H9 (cell line): ENCODE data around the gene ACACA. TPM values are rescaled to one million over a fixed set of nuclear protein-coding genes. Genes with fewer than 3 reads are reported as not detected.
"Not testable (repeated sequence)": the region's sequence is repeated elsewhere in the genome, so short reads cannot be mapped to it uniquely, and the experiment has no call there.

Experiments used
- DNase-seq: peaks from one replicate; pipeline ENCODE4 v3.0.0-alpha.2; 2017
- H2AFZ ChIP-seq: one replicate; pipeline ENCODE4 v1.6.1; 2013; ENCODE audit warnings: mild to moderate bottlenecking, low read length, control low read depth, moderate library complexity
- H2AK5ac ChIP-seq: 2 replicates; pipeline ENCODE4 v1.6.1; 2013; ENCODE audit warnings: low read length, control low read depth, mixed read lengths; ENCODE audit not compliant: insufficient read length
- H2BK120ac ChIP-seq: one replicate; pipeline ENCODE4 v1.6.1; 2013; ENCODE audit warnings: low read depth, mild to moderate bottlenecking, low read length, control low read depth, inconsistent platforms; ENCODE audit not compliant: poor library complexity, severe bottlenecking
- H2BK12ac ChIP-seq: 2 replicates; pipeline ENCODE4 v1.6.1; 2013; ENCODE audit warnings: low read length, control low read depth, mixed read lengths, low read depth; ENCODE audit not compliant: insufficient read length
- H2BK15ac ChIP-seq: 2 replicates; pipeline ENCODE4 v1.6.1; 2013; ENCODE audit warnings: low read depth, low read length, control low read depth
- H2BK20ac ChIP-seq: one replicate; pipeline ENCODE4 v1.6.1; 2013; ENCODE audit warnings: low read depth, mild to moderate bottlenecking, low read length, control low read depth, inconsistent platforms; ENCODE audit not compliant: poor library complexity, severe bottlenecking
- H2BK5ac ChIP-seq: 2 replicates; pipeline ENCODE4 v1.6.1; 2013; ENCODE audit warnings: low read length, control low read depth, mixed read lengths; ENCODE audit not compliant: insufficient read length
- H3K14ac ChIP-seq: 2 replicates; pipeline ENCODE4 v1.6.1; 2013; ENCODE audit warnings: low read length, control low read depth; ENCODE audit not compliant: insufficient read depth
- H3K18ac ChIP-seq: 2 replicates; pipeline ENCODE4 v1.6.1; 2013; ENCODE audit warnings: low read depth, mild to moderate bottlenecking, mixed read lengths, low read length, control low read depth; ENCODE audit not compliant: insufficient read length
- H3K23ac ChIP-seq: 2 replicates; pipeline ENCODE4 v1.6.1; 2013; ENCODE audit warnings: low read length, control low read depth, mixed read lengths, low read depth; ENCODE audit not compliant: insufficient read length
- H3K23me2 ChIP-seq: 2 replicates; pipeline ENCODE4 v1.6.1; 2013; ENCODE audit warnings: low read depth, mild to moderate bottlenecking, mixed read lengths, low read length, control low read depth; ENCODE audit not compliant: insufficient read length, poor library complexity, severe bottlenecking
- H3K27ac ChIP-seq: 2 replicates; pipeline ENCODE4 v1.5.1; 2013; ENCODE audit warnings: low read length, control low read depth, mixed read lengths, low read depth; ENCODE audit not compliant: insufficient read length
- H3K27me3 ChIP-seq: 2 replicates; pipeline ENCODE4 v1.6.1; 2013; ENCODE audit warnings: low read length, control low read depth, inconsistent platforms; ENCODE audit not compliant: insufficient read depth
- H3K4ac ChIP-seq: 2 replicates; pipeline ENCODE4 v1.6.1; 2013; ENCODE audit warnings: low read depth, mild to moderate bottlenecking, control low read depth, inconsistent platforms, low read length, moderate library complexity
- H3K4me1 ChIP-seq: 2 replicates; pipeline ENCODE4 v1.6.1; 2013; ENCODE audit warnings: low read length, control low read depth, inconsistent platforms; ENCODE audit not compliant: insufficient read depth
- H3K4me2 ChIP-seq: 2 replicates; pipeline ENCODE4 v1.6.1; 2013; ENCODE audit warnings: low read length, control low read depth, mixed read lengths; ENCODE audit not compliant: insufficient read length, insufficient read depth
- H3K56ac ChIP-seq: 2 replicates; pipeline ENCODE4 v1.6.1; 2013; ENCODE audit warnings: low read depth, mild to moderate bottlenecking, mixed read lengths, low read length, control low read depth; ENCODE audit not compliant: insufficient read length
- H3K79me1 ChIP-seq: 2 replicates; pipeline ENCODE4 v1.6.1; 2013; ENCODE audit warnings: low read depth, mild to moderate bottlenecking, moderate library complexity, low read length, control low read depth, inconsistent platforms; ENCODE audit not compliant: insufficient read depth, poor library complexity, severe bottlenecking
- H3K79me2 ChIP-seq: 2 replicates; pipeline ENCODE4 v1.6.1; 2013; ENCODE audit warnings: low read length, control low read depth, inconsistent platforms; ENCODE audit not compliant: insufficient read depth
- H3K9ac ChIP-seq: 2 replicates; pipeline ENCODE4 v1.6.1; 2013; ENCODE audit warnings: low read length, control low read depth, mixed read lengths; ENCODE audit not compliant: insufficient read length; ENCODE audit errors: extremely low read depth
- H3K9me3 ChIP-seq: one replicate; pipeline ENCODE4 v1.6.1; 2013; ENCODE audit warnings: low read depth, low read length, inconsistent platforms; ENCODE audit not compliant: control insufficient read depth
- H3T11ph ChIP-seq: one replicate; pipeline ENCODE4 v1.6.1; 2013; ENCODE audit warnings: mild to moderate bottlenecking, low read length, control low read depth, inconsistent platforms
- H4K20me1 ChIP-seq: one replicate; pipeline ENCODE4 v1.6.1; 2013; ENCODE audit not compliant: control insufficient read depth, insufficient read length, insufficient read depth
- H4K5ac ChIP-seq: 2 replicates; pipeline ENCODE4 v1.6.1; 2013; ENCODE audit warnings: low read depth, mild to moderate bottlenecking, mixed read lengths, low read length, control low read depth; ENCODE audit not compliant: insufficient read length
- H4K8ac ChIP-seq: replicated peaks from 2 replicates; pipeline ENCODE4 v1.6.1; 2013; ENCODE audit warnings: low read length, control low read depth, mixed read lengths, low read depth; ENCODE audit not compliant: insufficient read length
- H4K91ac ChIP-seq: 2 replicates; pipeline ENCODE4 v1.6.1; 2013; ENCODE audit warnings: low read depth, mild to moderate bottlenecking, moderate library complexity, mixed read lengths, low read length, control low read depth; ENCODE audit not compliant: insufficient read length
- H3K27ac Mint-ChIP-seq, 3 experiments: 2 replicates in 2 of 3; 3 replicates in 1 of 3; pipeline ENCODE4 v1.8.0; 2020 to 2021; ENCODE audit warnings: mixed read lengths in 3 of 3, mild to moderate bottlenecking in 1 of 3, moderate library complexity in 1 of 3
- H3K27me3 Mint-ChIP-seq: 2 replicates; pipeline ENCODE4 v1.8.0; 2021; ENCODE audit warnings: low read depth, mild to moderate bottlenecking, moderate library complexity, mixed read lengths
- H3K36me3 Mint-ChIP-seq, 3 experiments: 2 replicates in 2 of 3; 3 replicates in 1 of 3; pipeline ENCODE4 v1.8.0; 2020 to 2021; ENCODE audit warnings: low read depth in 3 of 3, mixed read lengths in 3 of 3; ENCODE audit not compliant: insufficient read depth in 1 of 3
- H3K4me1 Mint-ChIP-seq, 2 experiments: 2 replicates each; pipeline ENCODE4 v1.8.0; 2020; ENCODE audit warnings: mixed read lengths in 2 of 2
- H3K4me3 Mint-ChIP-seq, 2 experiments: 2 replicates in 1 of 2; 3 replicates in 1 of 2; pipeline ENCODE4 v1.8.0; 2020 to 2021; ENCODE audit warnings: mild to moderate bottlenecking in 2 of 2, mixed read lengths in 2 of 2, moderate library complexity in 1 of 2
- H3K9me3 Mint-ChIP-seq, 2 experiments: 2 replicates in 1 of 2; 3 replicates in 1 of 2; pipeline ENCODE4 v1.8.0; 2020; ENCODE audit warnings: mild to moderate bottlenecking in 2 of 2, mixed read lengths in 2 of 2, moderate library complexity in 1 of 2
- CTCF ChIP-seq: fragments of 200-600 bp; sonication (generic); conservative IDR thresholded peaks from 3 replicates; pipeline ENCODE4 v1.8.0; 2021; ENCODE audit warnings: antibody characterized with exemption, mild to moderate bottlenecking
- WGBS: extraction: QIAGEN DNeasy Blood & Tissue Kit; methylation state at CpG from one replicate; pipeline ENCODE4 v1.1.7; 2013; ENCODE audit warnings: missing lambda C conversion rate, low lambda C conversion rate, mixed read lengths; ENCODE audit not compliant: insufficient read length; ENCODE audit errors: extremely low coverage; 5-methylcytosine and 5-hydroxymethylcytosine counted together
- total RNA-seq: library from RNA; stranded (reverse); gene quantifications from 2 replicates; pipeline ENCODE4 v1.2.1, GENCODE V29; 2021

The ACACA gene
- total RNA-seq, 1 experiment from 2014 or later = 135 TPM

GRCh38 chr17:37446027-37446426 lies 39.4 kb upstream of the ACACA start:
- Histone ChIP-seq H2BK5ac (no peak overlapping the region), H3K9me3 (no peaks in the 10 kb centered on the region), H2AK5ac (no peak overlapping the region), H3K27ac (no peak overlapping the region), H4K8ac (no peak overlapping the region), H3K23me2 (no peaks in the 10 kb centered on the region), H3K14ac (no peak overlapping the region), H2BK120ac (no peak overlapping the region), H2AFZ (no peak overlapping the region), H3K9ac (no peak overlapping the region), H2BK20ac (no peak overlapping the region), H3K79me2 (no peaks in the 10 kb centered on the region), H4K5ac (no peak overlapping the region), H3K18ac (no peak overlapping the region), H3K23ac (no peak overlapping the region), H3K79me1 (no peaks in the 10 kb centered on the region), H2BK12ac (no peak overlapping the region), H3K4me2 (no peak overlapping the region), H4K91ac (no peak overlapping the region), H3K4ac (no peak overlapping the region), H3K27me3 (no peaks in the 10 kb centered on the region), H3T11ph (no peak overlapping the region), H3K56ac (no peak overlapping the region), H2BK15ac (no peak overlapping the region), H4K20me1 (no peaks in the 10 kb centered on the region), H3K4me1 (no peaks in the 10 kb centered on the region)
- WGBS = no CpG with 5 or more reads among the region's 4 CpGs
- H3K9me3 Mint-ChIP-seq = no peaks in the 10 kb centered on the region
- no peak for TF ChIP-seq CTCF
- DNase-seq = no peak
- H3K4me1 Mint-ChIP-seq = peaks cover 14 to 17% of the 10 kb centered on the region in 2 experiments
- peaks cover 2 to 59% (median 50%) of the 10 kb centered on the region in 3 experiments; a peak in 6 of 7 replicates for H3K36me3 Mint-ChIP-seq
- H3K27me3 Mint-ChIP-seq = no peaks in the 10 kb centered on the region
- H3K27ac Mint-ChIP-seq = no peak overlapping the region
- no peak overlapping the region for H3K4me3 Mint-ChIP-seq

- H2BK20ac ChIP-seq, H3K23ac ChIP-seq, H3K27me3 Mint-ChIP-seq, H2BK15ac ChIP-seq, H3K4me3 Mint-ChIP-seq, H3K4me1 Mint-ChIP-seq, H3K9me3 Mint-ChIP-seq, H3K27me3 ChIP-seq, H4K8ac ChIP-seq, H3K27ac ChIP-seq, H4K5ac ChIP-seq, H3K23me2 ChIP-seq, H3K4me1 ChIP-seq, H3K9me3 ChIP-seq, H2BK12ac ChIP-seq, H3K79me1 ChIP-seq, H3K4me2 ChIP-seq, H2AK5ac ChIP-seq, H3K27ac Mint-ChIP-seq, H4K20me1 ChIP-seq, H4K91ac ChIP-seq, H3K18ac ChIP-seq, H3K14ac ChIP-seq, H3K79me2 ChIP-seq, H2AFZ ChIP-seq, H3T11ph ChIP-seq, DNase-seq, H3K56ac ChIP-seq, H3K9ac ChIP-seq, H2BK120ac ChIP-seq, H3K4ac ChIP-seq, H2BK5ac ChIP-seq: not testable (repeated sequence)
- H3K36me3 Mint-ChIP-seq = peaks cover 4 to 58% (median 56%) of the 10 kb centered on the region in 3 experiments; a peak in 6 of 7 replicates
- WGBS = no CpG with 5 or more reads among the region's 12 CpGs
Observed at GRCh38 chr17:37441369-37442014, 34.9 kb upstream of the ACACA start.
